Cardiac fibroblast (primary cell): ENCODE results near the gene PPL.
"Not testable (repeated sequence)": the region's sequence is repeated elsewhere in the genome, so short reads cannot be mapped to it uniquely, and the experiment has no call there.

Experiments used
- DNase-seq, 2 donors: peaks; one replicate each; pipeline versions ENCODE4 v3.0.0 to v3.0.0-alpha.2; 2010; ENCODE audit warnings: low read depth in 2 of 2
- H3K4me3 ChIP-seq, 2 donors: replicated peaks in 1 of 2; 1 replicate in 1 of 2; 2 replicates in 1 of 2; pipeline ENCODE4 v1.5.1; 2011; ENCODE audit warnings: low read depth in 2 of 2, low read length in 2 of 2, mild to moderate bottlenecking in 2 of 2, moderate library complexity in 1 of 2
- TF ChIP-seq, protein P1 (sequence below): IDR thresholded peaks from one replicate; pipeline ENCODE4 v1.5.1; 2011; ENCODE audit warnings: low read depth, mild to moderate bottlenecking, low read length, inconsistent platforms

The PPL gene

DNA sequence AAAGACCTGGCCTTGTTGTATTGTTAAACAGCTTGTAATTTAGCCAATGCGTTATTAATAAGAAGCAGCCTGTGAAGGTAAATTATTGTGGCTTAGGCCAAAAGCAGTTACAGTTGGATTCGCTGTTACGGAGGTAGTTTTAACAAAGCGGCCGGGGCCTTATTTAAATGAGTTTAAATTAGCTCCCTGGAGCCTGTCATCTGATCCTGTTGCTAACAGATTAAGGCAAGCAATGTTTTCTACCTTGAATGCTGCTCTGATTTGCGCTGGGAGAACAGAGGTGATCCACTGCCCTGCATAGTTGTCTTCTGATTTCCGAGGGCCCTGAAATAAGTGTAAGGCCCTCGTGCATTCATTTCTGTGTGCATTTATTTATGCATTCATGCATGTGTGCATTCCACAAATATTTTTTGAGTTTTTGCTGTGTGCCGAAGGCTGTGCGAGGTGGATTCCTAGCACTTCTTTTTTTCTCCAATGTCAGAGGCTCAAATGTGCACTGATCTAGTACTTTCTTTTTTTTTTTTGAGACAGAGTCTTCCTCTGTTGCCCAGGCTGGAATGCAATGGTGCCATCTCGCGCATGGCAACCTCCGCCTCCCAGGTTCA, 32.0 kb upstream of the PPL start:
- no peak for DNase-seq
- TF ChIP-seq, protein P1, sequence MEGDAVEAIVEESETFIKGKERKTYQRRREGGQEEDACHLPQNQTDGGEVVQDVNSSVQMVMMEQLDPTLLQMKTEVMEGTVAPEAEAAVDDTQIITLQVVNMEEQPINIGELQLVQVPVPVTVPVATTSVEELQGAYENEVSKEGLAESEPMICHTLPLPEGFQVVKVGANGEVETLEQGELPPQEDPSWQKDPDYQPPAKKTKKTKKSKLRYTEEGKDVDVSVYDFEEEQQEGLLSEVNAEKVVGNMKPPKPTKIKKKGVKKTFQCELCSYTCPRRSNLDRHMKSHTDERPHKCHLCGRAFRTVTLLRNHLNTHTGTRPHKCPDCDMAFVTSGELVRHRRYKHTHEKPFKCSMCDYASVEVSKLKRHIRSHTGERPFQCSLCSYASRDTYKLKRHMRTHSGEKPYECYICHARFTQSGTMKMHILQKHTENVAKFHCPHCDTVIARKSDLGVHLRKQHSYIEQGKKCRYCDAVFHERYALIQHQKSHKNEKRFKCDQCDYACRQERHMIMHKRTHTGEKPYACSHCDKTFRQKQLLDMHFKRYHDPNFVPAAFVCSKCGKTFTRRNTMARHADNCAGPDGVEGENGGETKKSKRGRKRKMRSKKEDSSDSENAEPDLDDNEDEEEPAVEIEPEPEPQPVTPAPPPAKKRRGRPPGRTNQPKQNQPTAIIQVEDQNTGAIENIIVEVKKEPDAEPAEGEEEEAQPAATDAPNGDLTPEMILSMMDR: no peak
- H3K4me3 ChIP-seq: no peak overlapping the region

DNA sequence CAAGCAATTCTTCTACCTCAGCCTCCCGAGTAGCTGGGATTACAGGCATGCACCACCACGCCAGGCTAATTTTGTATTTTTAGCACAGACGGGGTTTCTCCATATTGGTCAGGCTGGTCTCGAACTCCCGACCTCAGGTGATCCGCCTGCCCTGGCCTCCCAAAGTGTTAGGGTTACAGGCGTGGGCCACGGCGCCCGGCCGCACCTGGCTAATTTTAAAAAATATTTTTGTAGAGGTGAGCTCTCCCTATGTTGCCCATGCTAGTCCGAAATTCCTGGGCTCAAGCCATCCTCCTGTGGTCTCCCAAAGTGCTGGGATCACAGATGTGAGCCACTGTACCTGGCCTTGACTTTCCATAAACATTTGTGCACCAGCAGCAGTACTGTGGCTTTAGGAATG, 31.3 kb upstream of the PPL start:
- DNase-seq, H3K4me3 ChIP-seq: not testable (repeated sequence)

- H3K4me3 ChIP-seq: no peak overlapping the region
- DNase-seq: no peak
- TF ChIP-seq, protein P1: no peak
Measured at GRCh38 chr16:4966736-4967453, 29.9 kb upstream of the PPL start.

DNA sequence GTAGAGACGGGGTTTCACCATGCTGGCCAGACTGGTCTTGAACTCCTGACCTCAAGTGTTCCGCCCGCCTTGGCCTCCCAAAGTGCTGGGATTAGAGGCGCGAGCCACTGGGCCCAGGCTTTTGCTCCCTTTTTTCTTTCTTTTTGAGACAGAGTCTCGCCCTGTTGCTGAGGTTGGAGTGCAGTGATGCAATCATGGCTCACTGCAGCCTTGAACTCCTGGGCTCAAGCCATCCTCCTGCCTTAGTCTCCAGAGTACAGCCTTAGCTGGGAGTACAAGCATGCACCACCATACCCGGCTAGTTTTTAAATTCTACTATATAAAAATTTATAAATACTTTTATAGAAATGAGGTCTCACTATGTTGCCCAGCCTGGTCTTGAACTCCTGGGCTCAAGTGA, 26.6 kb upstream of the PPL start:
- DNase-seq: not testable (repeated sequence)

DNA sequence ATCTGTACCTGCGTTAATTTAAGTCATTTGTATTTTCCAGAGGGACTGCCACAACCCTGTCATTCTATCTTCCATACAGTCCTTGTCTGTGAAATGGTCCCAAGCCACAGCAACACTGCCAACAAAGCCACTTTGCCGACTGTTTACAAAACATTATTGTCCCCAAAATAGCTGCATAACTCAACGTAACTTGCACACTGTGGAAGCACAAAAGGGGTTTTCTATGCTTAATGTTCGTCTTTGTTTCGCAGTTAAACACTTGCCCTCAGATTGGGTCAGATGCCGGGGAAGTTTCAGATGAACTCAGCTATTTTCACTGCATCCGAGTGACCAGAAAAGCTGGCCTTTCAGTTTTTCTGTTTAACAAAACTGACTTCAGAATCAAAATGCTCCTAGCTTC, 25.8 kb upstream of the PPL start:
- H3K4me3 ChIP-seq: no peak overlapping the region
- TF ChIP-seq, protein P1: no peak
- no peak for DNase-seq

More for the DNA sequence above, 26.6 kb upstream of the PPL start:
- not testable (repeated sequence) for H3K4me3 ChIP-seq

GRCh38 chr16:4960579-4960978, 23.6 kb upstream of the PPL start:
- TF ChIP-seq, protein P1: no peak
- H3K4me3 ChIP-seq: no peak overlapping the region
- no peak for DNase-seq

- DNase-seq: no peak
- TF ChIP-seq, protein P1: no peak
- H3K4me3 ChIP-seq: peak overlapping the region; percentile 35 to 45
Measured at GRCh38 chr16:4958510-4959438, 21.8 kb upstream of the PPL start.
